HEK293 (cell line): ENCODE results near the gene KRTAP10-4.

Source experiments
- CTCF ChIP-seq: fragments of 450-650 bp; formaldehyde crosslinking; IDR thresholded peaks from 2 replicates; pipeline ENCODE4 v1.5.1; 2016; ENCODE audit warnings: missing biosample characterization, missing genetic modification characterization
- ZNF133 ChIP-seq: fragments of 450-650 bp; formaldehyde crosslinking; IDR thresholded peaks from 2 replicates; pipeline ENCODE4 v1.5.1; 2016; ENCODE audit warnings: missing biosample characterization, missing genetic modification characterization
- ZNF24 ChIP-seq: fragments of 450-650 bp; formaldehyde crosslinking; IDR thresholded peaks from 2 replicates; pipeline ENCODE4 v1.5.1; 2016; ENCODE audit warnings: missing biosample characterization, missing genetic modification characterization
- ZNF561 ChIP-seq: fragments of 450-650 bp; IDR thresholded peaks from 2 replicates; pipeline ENCODE4 v1.5.1; 2018; ENCODE audit warnings: missing biosample characterization, missing genetic modification characterization, borderline replicate concordance

GRCh38 chr21:44552136-44552535, 21.4 kb upstream of the KRTAP10-4 start:
- TF ChIP-seq ZNF24 (tag by site-specific recombination), result no peak
- TF ChIP-seq CTCF (tag by site-specific recombination), result no peak
- no peak for TF ChIP-seq ZNF561
- no peak for TF ChIP-seq ZNF133 (tag by site-specific recombination)
